Measurements from ENCODE around the gene HES1.

The HES1 gene

DNA sequence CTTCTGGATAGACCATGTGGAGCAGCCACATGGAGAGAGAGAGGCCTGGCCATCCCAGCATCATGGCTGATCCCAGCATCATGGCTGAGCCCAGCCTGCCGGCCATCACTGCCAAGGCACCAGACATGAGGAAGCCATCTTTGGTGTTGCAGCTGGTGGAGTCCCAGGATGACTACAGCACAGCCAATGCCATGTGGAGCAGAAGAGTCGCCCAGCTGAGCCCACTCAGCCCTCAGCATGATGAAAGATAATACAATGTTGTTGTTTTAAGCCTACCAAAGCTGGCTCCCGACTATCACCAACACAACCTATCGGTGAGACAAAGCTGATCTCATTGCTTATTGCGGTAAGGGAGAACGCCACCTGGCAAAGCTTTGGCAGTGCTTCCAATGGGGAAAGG is 18.4 kb downstream of the HES1 start:
- Histone ChIP-seq H3K9me3 (ENCODE audit: control insufficient read depth, low read length) (no peaks in the 10 kb centered on the region), H3K36me3 (ENCODE audit: control insufficient read depth, insufficient read depth, low read length) (no peaks in the 10 kb centered on the region), H3K27me3 (replicated peaks; ENCODE audit: control insufficient read depth, insufficient read depth, low read length, poor library complexity, severe bottlenecking) (no peaks in the 10 kb centered on the region), H3K4me3 (ENCODE audit: insufficient read depth, low read depth, low read length, poor library complexity, severe bottlenecking) (no peak overlapping the region), H3K27ac (ENCODE audit: insufficient read depth, low read length, poor library complexity, severe bottlenecking) (no peak overlapping the region), H3K4me1 (ENCODE audit: control insufficient read depth, insufficient read depth, low read length, poor library complexity, severe bottlenecking) (no peaks in the 10 kb centered on the region)
- DNase-seq, result no peak

DNA sequence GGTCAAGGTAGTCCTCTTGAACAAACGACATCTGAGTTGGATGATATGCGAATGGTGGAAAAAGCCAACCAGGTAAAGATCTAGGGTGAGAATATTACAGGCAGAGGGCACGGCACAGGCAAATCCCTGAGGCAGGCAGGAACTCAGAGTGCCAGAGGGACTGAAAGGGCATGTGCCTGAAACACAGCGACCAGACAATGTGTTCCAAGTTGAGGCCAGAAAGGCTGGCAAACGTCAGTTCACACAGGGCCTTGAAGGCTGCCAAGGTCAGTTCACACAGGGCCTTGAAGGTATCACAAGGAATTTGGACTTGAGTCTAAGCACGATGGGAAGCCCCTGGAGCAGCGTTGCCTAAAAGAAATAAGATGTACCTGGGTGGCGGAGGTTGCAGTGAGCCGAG is 20.1 kb downstream of the HES1 start:
- no peak overlapping the region for H3K27ac ChIP-seq (ENCODE audit: insufficient read depth, low read length, poor library complexity, severe bottlenecking)
- H3K27me3 ChIP-seq (replicated peaks; ENCODE audit: control insufficient read depth, insufficient read depth, low read length, poor library complexity, severe bottlenecking), result no peaks in the 10 kb centered on the region
- H3K9me3 ChIP-seq (ENCODE audit: control insufficient read depth, low read length), result no peaks in the 10 kb centered on the region
- H3K4me1 ChIP-seq (ENCODE audit: control insufficient read depth, insufficient read depth, low read length, poor library complexity, severe bottlenecking), result no peaks in the 10 kb centered on the region
- H3K4me3 ChIP-seq (ENCODE audit: insufficient read depth, low read depth, low read length, poor library complexity, severe bottlenecking), result no peak overlapping the region
- DNase-seq, result no peak
- H3K36me3 ChIP-seq (ENCODE audit: control insufficient read depth, insufficient read depth, low read length), result no peaks in the 10 kb centered on the region

DNA sequence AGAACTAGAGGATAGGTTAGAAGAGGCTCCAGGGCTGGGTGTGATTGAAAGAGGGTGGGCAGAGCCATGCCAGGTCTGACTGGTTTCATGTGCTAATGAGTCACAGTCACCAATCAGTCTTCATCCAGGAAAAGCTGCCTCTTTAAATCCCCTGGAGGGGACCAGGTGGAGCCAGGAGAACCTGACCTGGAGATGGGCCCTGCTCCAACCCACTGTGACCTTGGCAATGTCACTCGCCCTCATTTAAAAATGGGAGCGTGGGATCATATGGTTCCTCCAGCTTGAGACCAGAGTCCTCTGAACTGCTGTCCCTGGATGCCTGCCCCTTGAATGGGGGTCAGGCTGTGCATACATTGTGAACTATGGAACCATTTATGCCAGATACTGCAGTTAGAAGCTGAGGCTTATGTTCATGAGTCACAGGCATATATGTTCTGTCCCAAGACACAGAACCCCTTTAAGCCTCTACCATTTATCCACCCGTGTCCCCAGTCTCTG is 23.0 kb downstream of the HES1 start:
- H3K36me3 ChIP-seq (ENCODE audit: control insufficient read depth, insufficient read depth, low read length), result no peaks in the 10 kb centered on the region
- DNase-seq, result no peak
- no peak overlapping the region for H3K4me3 ChIP-seq (ENCODE audit: insufficient read depth, low read depth, low read length, poor library complexity, severe bottlenecking)
- no peak overlapping the region for H3K27ac ChIP-seq (ENCODE audit: insufficient read depth, low read length, poor library complexity, severe bottlenecking)
- H3K4me1 ChIP-seq (ENCODE audit: control insufficient read depth, insufficient read depth, low read length, poor library complexity, severe bottlenecking), result no peaks in the 10 kb centered on the region
- H3K27me3 ChIP-seq (replicated peaks; ENCODE audit: control insufficient read depth, insufficient read depth, low read length, poor library complexity, severe bottlenecking), result no peaks in the 10 kb centered on the region
- H3K9me3 ChIP-seq (ENCODE audit: control insufficient read depth, low read length), result no peaks in the 10 kb centered on the region

DNA sequence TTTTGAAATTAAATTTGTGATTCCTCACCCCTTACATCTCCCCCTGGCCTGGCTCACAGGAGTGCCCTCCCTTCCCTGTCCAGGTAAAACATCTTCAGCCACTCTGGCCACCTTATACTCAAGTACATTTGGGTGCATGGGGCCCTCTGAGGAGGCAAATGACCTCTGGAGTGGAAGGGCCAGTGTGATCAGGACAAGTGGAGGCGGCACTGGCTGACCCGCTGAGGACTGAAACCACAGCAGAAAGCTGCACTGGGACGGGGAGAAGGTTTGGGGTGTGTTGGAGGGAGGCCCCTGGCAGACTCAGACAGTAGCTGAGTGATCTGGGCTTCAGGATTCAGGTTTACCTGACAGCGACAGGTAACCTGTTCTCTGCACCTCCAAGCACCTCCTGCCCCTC is 24.2 kb downstream of the HES1 start:
- no peak for DNase-seq
- Histone ChIP-seq H3K36me3 (ENCODE audit: control insufficient read depth, insufficient read depth, low read length) (no peaks in the 10 kb centered on the region), H3K27ac (ENCODE audit: insufficient read depth, low read length, poor library complexity, severe bottlenecking) (no peak overlapping the region), H3K9me3 (ENCODE audit: control insufficient read depth, low read length) (no peaks in the 10 kb centered on the region), H3K27me3 (replicated peaks; ENCODE audit: control insufficient read depth, insufficient read depth, low read length, poor library complexity, severe bottlenecking) (no peaks in the 10 kb centered on the region), H3K4me3 (ENCODE audit: insufficient read depth, low read depth, low read length, poor library complexity, severe bottlenecking) (no peak overlapping the region), H3K4me1 (ENCODE audit: control insufficient read depth, insufficient read depth, low read length, poor library complexity, severe bottlenecking) (no peaks in the 10 kb centered on the region)

- Histone ChIP-seq H3K4me3 (ENCODE audit: insufficient read depth, low read depth, low read length, poor library complexity, severe bottlenecking) (no peak overlapping the region), H3K27me3 (replicated peaks; ENCODE audit: control insufficient read depth, insufficient read depth, low read length, poor library complexity, severe bottlenecking) (peaks cover 4% of the 10 kb centered on the region), H3K4me1 (ENCODE audit: control insufficient read depth, insufficient read depth, low read length, poor library complexity, severe bottlenecking) (no peaks in the 10 kb centered on the region), H3K36me3 (ENCODE audit: control insufficient read depth, insufficient read depth, low read length) (no peaks in the 10 kb centered on the region), H3K27ac (ENCODE audit: insufficient read depth, low read length, poor library complexity, severe bottlenecking) (no peak overlapping the region), H3K9me3 (ENCODE audit: control insufficient read depth, low read length) (no peaks in the 10 kb centered on the region)
- DNase-seq, result no peak
Observed at GRCh38 chr3:194161131-194162045, 25.4 kb downstream of the HES1 start.

GRCh38 chr3:194162070-194162678 is 26.2 kb downstream of the HES1 start:
- Histone ChIP-seq H3K9me3 (ENCODE audit: control insufficient read depth, low read length) (no peaks in the 10 kb centered on the region), H3K4me1 (ENCODE audit: control insufficient read depth, insufficient read depth, low read length, poor library complexity, severe bottlenecking) (no peaks in the 10 kb centered on the region), H3K36me3 (ENCODE audit: control insufficient read depth, insufficient read depth, low read length) (no peaks in the 10 kb centered on the region), H3K4me3 (ENCODE audit: insufficient read depth, low read depth, low read length, poor library complexity, severe bottlenecking) (no peak overlapping the region), H3K27ac (ENCODE audit: insufficient read depth, low read length, poor library complexity, severe bottlenecking) (no peak overlapping the region), H3K27me3 (replicated peaks; ENCODE audit: control insufficient read depth, insufficient read depth, low read length, poor library complexity, severe bottlenecking) (peaks cover 4% of the 10 kb centered on the region)
- no peak for DNase-seq

- Histone ChIP-seq H3K27me3 (replicated peaks; ENCODE audit: control insufficient read depth, insufficient read depth, low read length, poor library complexity, severe bottlenecking) (peaks cover 4% of the 10 kb centered on the region), H3K36me3 (ENCODE audit: control insufficient read depth, insufficient read depth, low read length) (no peaks in the 10 kb centered on the region), H3K4me1 (ENCODE audit: control insufficient read depth, insufficient read depth, low read length, poor library complexity, severe bottlenecking) (no peaks in the 10 kb centered on the region), H3K9me3 (ENCODE audit: control insufficient read depth, low read length) (no peaks in the 10 kb centered on the region), H3K27ac (ENCODE audit: insufficient read depth, low read length, poor library complexity, severe bottlenecking) (no peak overlapping the region), H3K4me3 (ENCODE audit: insufficient read depth, low read depth, low read length, poor library complexity, severe bottlenecking) (no peak overlapping the region)
- no peak for DNase-seq
Observed at GRCh38 chr3:194162817-194163584, 27.1 kb downstream of the HES1 start.

- Histone ChIP-seq H3K27me3 (replicated peaks; ENCODE audit: control insufficient read depth, insufficient read depth, low read length, poor library complexity, severe bottlenecking) (peaks cover 4% of the 10 kb centered on the region), H3K9me3 (ENCODE audit: control insufficient read depth, low read length) (no peaks in the 10 kb centered on the region), H3K27ac (ENCODE audit: insufficient read depth, low read length, poor library complexity, severe bottlenecking) (no peak overlapping the region), H3K36me3 (ENCODE audit: control insufficient read depth, insufficient read depth, low read length) (no peaks in the 10 kb centered on the region), H3K4me1 (ENCODE audit: control insufficient read depth, insufficient read depth, low read length, poor library complexity, severe bottlenecking) (no peaks in the 10 kb centered on the region), H3K4me3 (ENCODE audit: insufficient read depth, low read depth, low read length, poor library complexity, severe bottlenecking) (no peak overlapping the region)
- DNase-seq, result no peak
Observed at GRCh38 chr3:194163697-194164096, 27.7 kb downstream of the HES1 start.

DNA sequence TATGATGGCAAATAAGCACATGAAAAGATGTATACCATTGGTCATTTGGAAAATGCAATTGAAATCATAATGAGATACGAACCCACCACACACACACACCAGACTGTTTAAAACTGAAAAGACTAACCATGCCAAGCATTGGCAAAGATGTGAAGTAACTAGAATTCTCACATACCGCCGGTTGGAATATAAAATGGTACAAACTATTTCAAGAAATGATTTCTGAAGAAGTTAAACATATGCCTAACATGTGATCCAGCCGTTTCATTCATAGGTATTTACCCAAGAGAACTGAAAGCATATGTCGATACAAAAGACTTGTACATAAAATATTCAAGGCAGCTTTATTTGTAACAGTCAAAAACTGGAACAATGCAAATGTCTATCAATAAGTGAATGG is 28.9 kb downstream of the HES1 start:
- DNase-seq, result no peak
- H3K4me3 ChIP-seq (ENCODE audit: insufficient read depth, low read depth, low read length, poor library complexity, severe bottlenecking), result no peak overlapping the region
- peaks cover 4% of the 10 kb centered on the region for H3K27me3 ChIP-seq (replicated peaks; ENCODE audit: control insufficient read depth, insufficient read depth, low read length, poor library complexity, severe bottlenecking)
- no peak overlapping the region for H3K27ac ChIP-seq (ENCODE audit: insufficient read depth, low read length, poor library complexity, severe bottlenecking)
- no peaks in the 10 kb centered on the region for H3K9me3 ChIP-seq (ENCODE audit: control insufficient read depth, low read length)
- H3K36me3 ChIP-seq (ENCODE audit: control insufficient read depth, insufficient read depth, low read length), result no peaks in the 10 kb centered on the region
- H3K4me1 ChIP-seq (ENCODE audit: control insufficient read depth, insufficient read depth, low read length, poor library complexity, severe bottlenecking), result no peaks in the 10 kb centered on the region

All from effector memory CD4-positive, alpha-beta T cell (primary cell).